ENCODE results near the gene OR52K1.

- TF ChIP-seq CTCF (conservative IDR thresholded peaks at IDR 0.05 in 1 of 2, IDR thresholded peaks at IDR 0.05 in 1 of 2; ENCODE audit: low read depth in 1 of 2, low read length in 2 of 2) (no peak), EZH2 (IDR thresholded peaks at IDR 0.05; ENCODE audit: low read length, missing control alignments) (no peak)
These were observed 18.0 kb upstream of the OR52K1 start for GRCh38 chr11:4464216-4465159.
